Stimulated activated CD4-positive, alpha-beta T cell treated with anti-CD3 and anti-CD28 coated beads, Interleukin-1b, Interleukin-23, amount 100 ng/mL, for 48 hours (primary cell): ENCODE results near the gene SOCS1.
A peak's percentile ranks its signal among the peaks of the same experiment; 100 is the strongest.

Experiments used
- DNase-seq: peaks from one replicate; pipeline ENCODE4 v3.0.0-alpha.2; 2020

The SOCS1 gene

GRCh38 chr16:11242658-11243057, 13.3 kb downstream of the SOCS1 start:
- DNase-seq: no peak

GRCh38 chr16:11241480-11242204, 14.4 kb downstream of the SOCS1 start:
- no peak for DNase-seq

- DNase-seq: no peak
Measured at GRCh38 chr16:11240636-11241473, 15.1 kb downstream of the SOCS1 start.

GRCh38 chr16:11239644-11240632, 16.1 kb downstream of the SOCS1 start:
- DNase-seq: no peak

- no peak for DNase-seq
Measured at GRCh38 chr16:11238272-11239202, 17.5 kb downstream of the SOCS1 start.

- no peak for DNase-seq
Measured at GRCh38 chr16:11236461-11237254, 19.3 kb downstream of the SOCS1 start.

GRCh38 chr16:11235703-11235991, 20.4 kb downstream of the SOCS1 start:
- DNase-seq: no peak

GRCh38 chr16:11234884-11235702, 20.9 kb downstream of the SOCS1 start:
- no peak for DNase-seq

GRCh38 chr16:11233727-11234376, 22.2 kb downstream of the SOCS1 start:
- peak; percentile 90 for DNase-seq

- DNase-seq: peak; percentile 95
Measured at GRCh38 chr16:11232852-11233726, 22.9 kb downstream of the SOCS1 start.

GRCh38 chr16:11232302-11232851, 23.6 kb downstream of the SOCS1 start:
- no peak for DNase-seq

- DNase-seq: no peak
Measured at GRCh38 chr16:11231367-11231970, 24.5 kb downstream of the SOCS1 start.

GRCh38 chr16:11229906-11230305, 26.1 kb downstream of the SOCS1 start:
- DNase-seq: no peak

- DNase-seq: no peak
Measured at GRCh38 chr16:11229432-11229831, 26.6 kb downstream of the SOCS1 start.

GRCh38 chr16:11225677-11226549, 30.1 kb downstream of the SOCS1 start:
- no peak for DNase-seq

- DNase-seq: peak; percentile 93
Measured at GRCh38 chr16:11224894-11225676, 30.9 kb downstream of the SOCS1 start.
